IMR-90 (cell line): ENCODE results near the gene VCL. TPM values are rescaled to one million over a fixed set of nuclear protein-coding genes. Genes with fewer than 3 reads are reported as not detected.
A peak's percentile ranks its signal among the peaks of the same experiment; 100 is the strongest.

ENCODE experiments used
- ATAC-seq: fragments of 200-7000 bp; cut with Tn5 transposase; 2 replicates; pipeline ENCODE4 v1.9.1; 2020; ENCODE audit warnings: low read depth, mild to moderate bottlenecking, moderate library complexity
- BruUV-seq: library from RNA; stranded (reverse); fragments of 400-500 nt; replicated peaks from 2 replicates; lab custom pipeline; 2021; lab: Mats Ljungman, UMichigan
- CTCF ChIA-PET: fragments of 300-600 bp; formaldehyde crosslinking; extraction: SDS; loops from one replicate; lab custom pipeline; 2021; ENCODE audit warnings: antibody characterized with exemption; lab: Yijun Ruan, JAX
- POLR2A ChIA-PET: fragments of 300-600 bp; sonication (Branson Sonifier 250); formaldehyde crosslinking; loops from one replicate; lab custom pipeline; 2022; ENCODE audit warnings: antibody characterized with exemption; ENCODE audit not compliant: unreplicated experiment; lab: Charles Lee
- DNase-seq: peaks from one replicate; pipeline ENCODE4 v3.0.0; 2013
- H2AFZ ChIP-seq: replicated peaks from 2 replicates; pipeline ENCODE3; 2013; ENCODE audit warnings: low read length, mild to moderate bottlenecking; ENCODE audit not compliant: poor library complexity
- H2AK5ac ChIP-seq: 2 replicates; pipeline ENCODE4 v1.6.1; 2013; ENCODE audit warnings: low read depth, low read length, inconsistent platforms
- H2AK9ac ChIP-seq: replicated peaks from 2 replicates; pipeline ENCODE3; 2013; ENCODE audit warnings: mild to moderate bottlenecking, low read depth, low read length, moderate library complexity; ENCODE audit not compliant: poor library complexity
- H2BK120ac ChIP-seq: 2 replicates; pipeline ENCODE4 v1.6.1; 2013; ENCODE audit warnings: low read depth, low read length, inconsistent platforms
- H2BK15ac ChIP-seq: 3 replicates; pipeline ENCODE4 v1.6.1; 2013; ENCODE audit warnings: low read depth, low read length, inconsistent platforms
- H2BK20ac ChIP-seq: 2 replicates; pipeline ENCODE4 v1.6.1; 2013; ENCODE audit warnings: low read depth, mild to moderate bottlenecking, inconsistent platforms, low read length, moderate library complexity
- H2BK5ac ChIP-seq: 2 replicates; pipeline ENCODE4 v1.6.1; 2013; ENCODE audit warnings: mild to moderate bottlenecking, low read depth, low read length, inconsistent platforms; ENCODE audit not compliant: poor library complexity, severe bottlenecking
- H3K14ac ChIP-seq: replicated peaks from 2 replicates; pipeline ENCODE4 v1.6.1; 2013; ENCODE audit warnings: low read depth, low read length, inconsistent platforms
- H3K18ac ChIP-seq: 2 replicates; pipeline ENCODE4 v1.6.1; 2013; ENCODE audit warnings: low read depth, low read length, control low read depth
- H3K23ac ChIP-seq: 2 replicates; pipeline ENCODE4 v1.6.1; 2013; ENCODE audit warnings: low read depth, low read length, inconsistent platforms
- H3K27ac ChIP-seq: 2 replicates; pipeline ENCODE4 v1.5.1; 2013; ENCODE audit warnings: mild to moderate bottlenecking, control low read depth, low read length; ENCODE audit not compliant: insufficient read depth
- H3K27me3 ChIP-seq: 2 replicates; pipeline ENCODE4 v1.6.1; 2013; ENCODE audit warnings: low read length; ENCODE audit not compliant: control insufficient read depth, insufficient read depth
- H3K36me3 ChIP-seq: 2 replicates; pipeline ENCODE4 v1.6.1; 2013; ENCODE audit warnings: low read length, mixed read lengths; ENCODE audit not compliant: control insufficient read depth, insufficient read depth
- H3K4ac ChIP-seq: 2 replicates; pipeline ENCODE4 v1.6.1; 2013; ENCODE audit warnings: low read depth, low read length, inconsistent platforms
- H3K4me1 ChIP-seq: 2 replicates; pipeline ENCODE4 v1.6.1; 2013; ENCODE audit warnings: low read length, mixed read lengths; ENCODE audit not compliant: control insufficient read depth, insufficient read depth
- H3K4me2 ChIP-seq: 2 replicates; pipeline ENCODE4 v1.6.1; 2013; ENCODE audit warnings: low read depth, mild to moderate bottlenecking, control low read depth, low read length, moderate library complexity
- H3K4me3 ChIP-seq: 2 replicates; pipeline ENCODE4 v1.5.1; 2013; ENCODE audit warnings: low read depth, mild to moderate bottlenecking, control low read depth, low read length, moderate library complexity; ENCODE audit not compliant: insufficient read depth
- H3K56ac ChIP-seq: 2 replicates; pipeline ENCODE4 v1.6.1; 2013; ENCODE audit warnings: low read length, inconsistent platforms; ENCODE audit not compliant: insufficient read depth; ENCODE audit errors: extremely low read depth
- H3K79me1 ChIP-seq, 2 experiments: 2 replicates each; pipeline ENCODE4 v1.6.1; 2013; ENCODE audit warnings: low read length in 2 of 2, inconsistent platforms in 1 of 2, low read depth in 1 of 2
- H3K9ac ChIP-seq: 2 replicates; pipeline ENCODE4 v1.6.1; 2013; ENCODE audit warnings: low read depth, low read length, control low read depth
- H3K9me1 ChIP-seq: 2 replicates; pipeline ENCODE4 v1.6.1; 2013; ENCODE audit warnings: low read length, inconsistent platforms; ENCODE audit not compliant: insufficient read depth
- H3K9me3 ChIP-seq: 2 replicates; pipeline ENCODE4 v1.6.1; 2013; ENCODE audit warnings: low read length; ENCODE audit not compliant: control insufficient read depth, insufficient read depth
- H4K20me1 ChIP-seq: 2 replicates; pipeline ENCODE4 v1.6.1; 2013; ENCODE audit warnings: low read length, inconsistent platforms; ENCODE audit not compliant: insufficient read depth
- H4K5ac ChIP-seq: 2 replicates; pipeline ENCODE4 v1.6.1; 2013; ENCODE audit warnings: mild to moderate bottlenecking, low read depth, low read length, control low read depth
- H4K8ac ChIP-seq, 2 experiments: 2 replicates each; pipeline ENCODE4 v1.6.1; 2013; ENCODE audit warnings: low read depth in 2 of 2, low read length in 2 of 2, control low read depth in 1 of 2, inconsistent platforms in 1 of 2
- H4K91ac ChIP-seq: 2 replicates; pipeline ENCODE4 v1.6.1; 2013; ENCODE audit warnings: low read depth, low read length, inconsistent platforms; ENCODE audit not compliant: insufficient read depth
- BHLHE40 ChIP-seq: fragments of 150-350 bp; IDR thresholded peaks from 2 replicates; pipeline ENCODE4 v1.6.1; 2016; ENCODE audit warnings: mild to moderate bottlenecking, low read depth, low read length
- CEBPB ChIP-seq: IDR thresholded peaks from 2 replicates; pipeline ENCODE4 v1.6.1; 2012; ENCODE audit warnings: low read depth, low read length, improper control_type of control experiment
- CHD1 ChIP-seq: IDR thresholded peaks from 2 replicates; pipeline ENCODE4 v1.6.1; 2012; ENCODE audit warnings: low read depth, low read length, improper control_type of control experiment
- MAFK ChIP-seq: IDR thresholded peaks from 2 replicates; pipeline ENCODE4 v1.6.1; 2012; ENCODE audit warnings: low read depth, low read length, improper control_type of control experiment
- SMC3 ChIP-seq: fragments of 150-350 bp; IDR thresholded peaks from 2 replicates; pipeline ENCODE4 v1.6.1; 2016; ENCODE audit warnings: low read depth, mild to moderate bottlenecking, antibody characterized with exemption, low read length, moderate library complexity
- WGBS, 2 experiments: methylation state at CpG; one replicate each; pipeline versions ENCODE4 v1.1.5 to v1.1.7; 2013; ENCODE audit warnings: missing lambda C conversion rate in 2 of 2; ENCODE audit not compliant: insufficient read length in 1 of 2; ENCODE audit errors: extremely low coverage in 2 of 2; 5-methylcytosine and 5-hydroxymethylcytosine counted together
- dilution Hi-C: fragments of 300-500 bp; cut with HindIII; formaldehyde crosslinking; loops from one replicate; pipeline ENCODE4 v1.14.3; 2018; ENCODE audit warnings: low sequenced_read_pairs; ENCODE audit not compliant: unreplicated experiment
- in situ Hi-C: fragments of 300-500 bp; cut with MboI; formaldehyde crosslinking; loops from 3 replicates; pipeline ENCODE4 v1.14.3; 2019; ENCODE audit warnings: low sequenced_read_pairs, inconsistent platforms, mixed read lengths
- intact Hi-C: fragments of 100-400 bp; cut with micrococcal nuclease; formaldehyde crosslinking; loops from 2 replicates; pipeline ENCODE4 v1.10.0; 2022
- polyA plus RNA-seq, 3 experiments: library from polyadenylated mRNA; depleted of rRNA; stranded (reverse); fragments of >200 nt; gene quantifications; 2 replicates each; pipeline ENCODE4 v1.2.3, GENCODE V29; 2012; ENCODE audit warnings: low replicate concordance in 1 of 3
- total RNA-seq: library from RNA; depleted of rRNA; stranded (reverse); fragments of >200 nt; gene quantifications from 2 replicates; pipeline ENCODE4 v1.2.3, GENCODE V29; 2012

VCL gene
- total and polyA plus RNA-seq, 2 of the 4 experiments (the other 2 are of a cell fraction): 227 to 283 TPM

DNA sequence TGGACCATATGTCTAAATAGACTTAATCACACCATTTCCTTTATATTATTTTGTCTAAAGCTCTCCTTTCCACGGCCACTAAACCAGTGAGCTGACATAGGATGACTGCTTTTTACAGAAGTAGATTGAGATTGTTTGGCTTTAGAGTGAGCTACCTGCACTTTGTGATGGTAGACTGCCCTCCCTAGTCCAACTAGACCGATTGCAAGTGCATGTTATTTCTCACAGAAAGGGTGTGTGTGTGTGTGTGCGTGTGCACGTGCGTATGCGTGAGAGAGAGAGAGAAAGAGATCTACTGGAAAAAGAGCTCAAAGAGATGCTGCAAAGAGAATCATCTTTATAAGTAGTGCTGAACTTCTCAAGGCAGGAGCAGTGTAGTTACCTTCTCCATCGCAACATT, 60.7 kb downstream of the VCL start:
- Histone ChIP-seq H2BK120ac (no peak overlapping the region), H2AK5ac (no peak overlapping the region; the same call in 1 of the 2 replicates), H3K4me2 (no peak overlapping the region), H3K14ac (0 out of 2 replicates have a peak overlapping the region, but pooled peaks have one; percentile 46), H2AFZ (no peak overlapping the region), H3K4me1 (peaks cover 21% of the 10 kb centered on the region), H3K9me1 (peaks cover 24% of the 10 kb centered on the region), H3K27ac (no peak overlapping the region), H3K27me3 (no peaks in the 10 kb centered on the region), H4K91ac (no peak overlapping the region), H4K8ac (no peak overlapping the region), H2BK15ac (no peak overlapping the region), H3K56ac (no peak overlapping the region), H2AK9ac (no peak overlapping the region), H2BK5ac (peak overlapping the region; percentile 34), H2BK20ac (no peak overlapping the region), H3K4ac (peak overlapping the region; percentile 1; the same call in 1 of the 2 replicates), H3K9me3 (peaks cover 6% of the 10 kb centered on the region), H3K18ac (no peak overlapping the region), H4K5ac (no peak overlapping the region), H3K36me3 (peaks cover 10% of the 10 kb centered on the region), H3K79me1 (peaks cover 7 to 68% of the 10 kb centered on the region in 2 experiments; a peak in 3 of 4 replicates), H4K20me1 (peaks cover 83% of the 10 kb centered on the region), H3K23ac (peak overlapping the region; percentile 74), H3K4me3 (no peak overlapping the region), H3K9ac (no peak overlapping the region)
- WGBS, 2 experiments: 78% methylated on average over 5 of the region's 7 CpGs; no CpG with 5 or more reads in 1 of the 2 experiments
- ChIA-PET POLR2A (no interaction called here), CTCF (no interaction called here)
- in situ Hi-C loops (no loop called here), intact Hi-C loops (no loop called here), dilution Hi-C loops (no loop called here)
- TF ChIP-seq CEBPB: no peak
- no peak for TF ChIP-seq SMC3
- no peak for TF ChIP-seq MAFK
- TF ChIP-seq CHD1: no peak
- TF ChIP-seq BHLHE40: no peak
- no TSS peak for BruUV-seq
- no peak for DNase-seq
- ATAC-seq: no peak
